MM.1S (cell line): Measurements from ENCODE around the gene GRIA3.

ENCODE experiments used
- CTCF ChIP-seq: fragments of 300-600 bp; sonication (generic); IDR thresholded peaks from 2 replicates; pipeline ENCODE4 v1.5.1; 2016; ENCODE audit warnings: antibody characterized with exemption, low read length, mixed read lengths
- EZH2phosphoT487 ChIP-seq: fragments of 300-600 bp; sonication (generic); IDR thresholded peaks from 2 replicates; pipeline ENCODE4 v1.6.1; 2018; ENCODE audit warnings: antibody characterized with exemption, low read length

GRCh38 chrX:123425471-123425870, 241.4 kb downstream of the GRIA3 start:
- TF ChIP-seq EZH2phosphoT487 (no peak), CTCF (no peak)
